Measurements from ENCODE around the gene GPX3.

DNA sequence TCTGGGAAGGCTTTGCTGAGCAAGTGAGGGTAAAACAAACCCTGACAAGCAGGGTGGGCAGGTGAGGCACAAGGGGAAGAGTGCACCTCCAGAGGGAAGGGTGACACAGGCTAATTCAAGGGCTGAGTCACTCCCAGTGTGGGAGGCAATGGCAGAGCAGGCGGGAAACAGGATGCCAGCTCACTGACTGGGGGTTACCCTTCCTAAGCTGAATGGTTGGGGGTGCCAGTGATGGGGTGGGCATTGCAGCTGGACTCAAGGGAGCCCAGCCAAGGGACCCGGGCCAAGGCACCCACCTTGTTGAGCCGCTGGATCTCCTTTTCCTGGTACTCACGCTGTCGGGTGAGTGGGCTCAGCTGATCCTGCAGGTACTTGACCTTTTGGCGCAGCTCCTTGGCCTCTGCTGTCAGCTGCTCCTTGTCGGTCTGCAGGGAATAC is 18.4 kb downstream of the GPX3 start:
- TF ChIP-seq, protein P1, sequence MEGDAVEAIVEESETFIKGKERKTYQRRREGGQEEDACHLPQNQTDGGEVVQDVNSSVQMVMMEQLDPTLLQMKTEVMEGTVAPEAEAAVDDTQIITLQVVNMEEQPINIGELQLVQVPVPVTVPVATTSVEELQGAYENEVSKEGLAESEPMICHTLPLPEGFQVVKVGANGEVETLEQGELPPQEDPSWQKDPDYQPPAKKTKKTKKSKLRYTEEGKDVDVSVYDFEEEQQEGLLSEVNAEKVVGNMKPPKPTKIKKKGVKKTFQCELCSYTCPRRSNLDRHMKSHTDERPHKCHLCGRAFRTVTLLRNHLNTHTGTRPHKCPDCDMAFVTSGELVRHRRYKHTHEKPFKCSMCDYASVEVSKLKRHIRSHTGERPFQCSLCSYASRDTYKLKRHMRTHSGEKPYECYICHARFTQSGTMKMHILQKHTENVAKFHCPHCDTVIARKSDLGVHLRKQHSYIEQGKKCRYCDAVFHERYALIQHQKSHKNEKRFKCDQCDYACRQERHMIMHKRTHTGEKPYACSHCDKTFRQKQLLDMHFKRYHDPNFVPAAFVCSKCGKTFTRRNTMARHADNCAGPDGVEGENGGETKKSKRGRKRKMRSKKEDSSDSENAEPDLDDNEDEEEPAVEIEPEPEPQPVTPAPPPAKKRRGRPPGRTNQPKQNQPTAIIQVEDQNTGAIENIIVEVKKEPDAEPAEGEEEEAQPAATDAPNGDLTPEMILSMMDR (IDR thresholded peaks at IDR 0.05): no peak
- TF ChIP-seq POLR2A (IDR thresholded peaks at IDR 0.05): no peak
